WERI-Rb-1 (cell line): ENCODE data around the gene PDGFA.

Source experiments
- DNase-seq: peaks from one replicate; pipeline ENCODE4 v3.0.0-alpha.2; 2020
- H3K27ac ChIP-seq: fragments of 250-450 bp; sonication (Bioruptor Pico); 2 replicates; pipeline ENCODE4 v1.5.1; 2020; ENCODE audit warnings: mild to moderate bottlenecking, moderate library complexity
- H3K27me3 ChIP-seq: fragments of 250-450 bp; sonication (Bioruptor Pico); 2 replicates; pipeline ENCODE4 v1.5.1; 2021; ENCODE audit warnings: mild to moderate bottlenecking, low read depth, moderate library complexity; ENCODE audit not compliant: insufficient read depth, severe bottlenecking
- H3K36me3 ChIP-seq: fragments of 250-450 bp; sonication (Bioruptor Pico); 2 replicates; pipeline ENCODE4 v1.5.1; 2020; ENCODE audit warnings: mild to moderate bottlenecking, moderate library complexity
- H3K4me3 ChIP-seq: 2 replicates; pipeline ENCODE4 v1.5.1; 2011; ENCODE audit warnings: low read depth, mild to moderate bottlenecking, control low read depth, low read length
- H3K9me3 ChIP-seq: fragments of 250-450 bp; sonication (Bioruptor Pico); 2 replicates; pipeline ENCODE4 v1.5.1; 2021; ENCODE audit warnings: mild to moderate bottlenecking, moderate library complexity; ENCODE audit not compliant: severe bottlenecking
- TF ChIP-seq, protein P1 (sequence below): IDR thresholded peaks from 2 replicates; pipeline ENCODE4 v1.5.1; 2011; ENCODE audit warnings: low read depth, mild to moderate bottlenecking, control low read depth, inconsistent platforms, low read length

Gene PDGFA

DNA sequence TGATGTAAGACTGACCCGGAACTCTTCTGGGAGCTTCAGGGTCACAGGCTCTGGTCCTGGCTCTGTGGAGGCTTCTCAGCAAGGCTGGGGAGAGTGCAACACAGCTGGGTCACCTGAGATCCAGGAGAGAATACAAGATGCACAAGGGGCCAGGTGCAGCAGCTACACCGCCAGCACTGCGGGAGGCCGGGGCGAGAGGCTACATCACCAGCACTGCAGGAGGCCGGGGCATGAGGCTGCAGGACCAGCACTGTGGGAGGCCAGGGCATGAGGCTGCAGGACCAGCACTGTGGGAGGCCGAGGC lies 44.3 kb downstream of the PDGFA start:
- DNase-seq: no peak
- Histone ChIP-seq H3K27ac (no peak overlapping the region), H3K36me3 (no peaks in the 10 kb centered on the region), H3K9me3 (no peaks in the 10 kb centered on the region), H3K27me3 (no peaks in the 10 kb centered on the region), H3K4me3 (no peak overlapping the region)
- TF ChIP-seq, protein P1, sequence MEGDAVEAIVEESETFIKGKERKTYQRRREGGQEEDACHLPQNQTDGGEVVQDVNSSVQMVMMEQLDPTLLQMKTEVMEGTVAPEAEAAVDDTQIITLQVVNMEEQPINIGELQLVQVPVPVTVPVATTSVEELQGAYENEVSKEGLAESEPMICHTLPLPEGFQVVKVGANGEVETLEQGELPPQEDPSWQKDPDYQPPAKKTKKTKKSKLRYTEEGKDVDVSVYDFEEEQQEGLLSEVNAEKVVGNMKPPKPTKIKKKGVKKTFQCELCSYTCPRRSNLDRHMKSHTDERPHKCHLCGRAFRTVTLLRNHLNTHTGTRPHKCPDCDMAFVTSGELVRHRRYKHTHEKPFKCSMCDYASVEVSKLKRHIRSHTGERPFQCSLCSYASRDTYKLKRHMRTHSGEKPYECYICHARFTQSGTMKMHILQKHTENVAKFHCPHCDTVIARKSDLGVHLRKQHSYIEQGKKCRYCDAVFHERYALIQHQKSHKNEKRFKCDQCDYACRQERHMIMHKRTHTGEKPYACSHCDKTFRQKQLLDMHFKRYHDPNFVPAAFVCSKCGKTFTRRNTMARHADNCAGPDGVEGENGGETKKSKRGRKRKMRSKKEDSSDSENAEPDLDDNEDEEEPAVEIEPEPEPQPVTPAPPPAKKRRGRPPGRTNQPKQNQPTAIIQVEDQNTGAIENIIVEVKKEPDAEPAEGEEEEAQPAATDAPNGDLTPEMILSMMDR: no peak

DNA sequence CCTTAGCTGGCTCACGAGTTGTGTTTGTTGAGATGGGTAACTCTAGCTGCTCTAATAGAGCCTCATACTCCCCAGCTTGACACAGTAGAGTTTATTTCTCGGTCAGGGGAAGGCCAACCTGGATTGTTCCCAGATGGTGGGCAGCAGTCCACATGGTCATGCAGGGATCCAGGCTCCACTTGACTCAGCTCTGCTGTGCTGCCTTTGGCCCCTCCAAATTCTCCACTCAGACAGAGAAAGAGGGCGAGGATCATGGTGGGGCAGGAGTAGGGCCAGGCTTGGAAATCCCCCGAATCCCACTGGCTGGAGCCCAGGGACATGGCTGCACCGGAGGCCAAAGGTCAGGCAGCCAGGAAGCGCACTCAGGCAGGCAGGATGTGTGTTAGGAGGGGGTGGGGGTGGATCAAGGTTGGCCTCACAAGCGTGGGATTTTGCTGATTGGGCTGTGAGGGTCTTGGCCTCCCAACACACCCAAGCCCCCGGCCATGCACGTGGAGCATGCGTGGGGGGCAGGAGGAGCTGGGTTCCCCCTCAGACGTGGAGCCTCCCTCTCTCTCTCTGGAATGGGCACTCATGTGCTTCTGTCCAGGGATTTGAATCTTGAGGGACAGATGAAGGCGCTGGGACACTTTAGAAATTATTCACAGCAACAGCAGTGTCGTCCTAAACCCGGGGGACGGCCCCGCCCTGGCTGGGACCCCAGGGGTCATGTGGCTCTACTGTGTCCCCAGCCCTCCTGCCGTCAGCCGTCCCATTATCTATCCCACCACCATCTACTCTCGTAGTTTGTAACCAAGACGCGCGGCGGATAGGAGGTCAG lies 44.8 kb downstream of the PDGFA start:
- Histone ChIP-seq H3K36me3 (no peaks in the 10 kb centered on the region), H3K27me3 (no peaks in the 10 kb centered on the region), H3K27ac (no peak overlapping the region), H3K4me3 (no peak overlapping the region), H3K9me3 (no peaks in the 10 kb centered on the region)
- DNase-seq: no peak
- TF ChIP-seq, protein P1: no peak

DNA sequence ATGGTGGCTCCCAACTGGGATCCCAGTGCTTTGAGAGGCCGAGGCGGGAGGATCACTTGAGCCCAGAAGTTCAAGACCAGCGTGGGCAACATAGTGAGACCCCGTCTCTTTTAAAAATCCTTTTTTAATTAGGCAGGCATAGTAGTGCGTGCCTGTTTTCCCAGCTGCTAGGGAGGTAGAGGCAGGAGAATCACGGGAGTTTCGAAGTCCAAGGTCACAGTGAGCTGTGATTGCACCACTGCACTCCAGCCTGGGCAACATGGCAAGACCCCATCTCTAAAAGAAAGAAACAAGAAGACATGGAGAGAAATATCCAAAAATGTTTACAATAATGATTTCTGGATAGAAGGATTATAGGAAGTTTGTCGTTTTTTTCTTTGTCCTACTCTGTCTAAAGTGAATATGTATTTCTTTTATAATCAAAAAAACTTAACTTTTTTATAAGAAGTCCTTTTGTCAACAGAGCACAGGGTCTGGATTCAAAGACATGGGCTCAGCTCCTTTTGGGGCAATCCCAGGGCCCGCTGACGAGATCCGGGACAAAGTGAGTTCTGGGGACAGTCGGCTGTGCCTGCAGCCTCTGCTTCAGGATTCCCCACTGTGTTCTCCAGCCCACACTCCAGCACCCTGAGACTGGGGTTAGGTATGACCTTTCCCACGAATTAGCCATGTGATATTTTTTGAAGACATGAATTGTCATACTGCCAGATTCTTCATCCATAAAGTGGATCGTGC lies 45.6 kb downstream of the PDGFA start:
- Histone ChIP-seq H3K9me3 (no peaks in the 10 kb centered on the region), H3K27ac (no peak overlapping the region), H3K4me3 (no peak overlapping the region), H3K27me3 (no peaks in the 10 kb centered on the region), H3K36me3 (no peaks in the 10 kb centered on the region)
- TF ChIP-seq, protein P1: no peak
- DNase-seq: no peak

DNA sequence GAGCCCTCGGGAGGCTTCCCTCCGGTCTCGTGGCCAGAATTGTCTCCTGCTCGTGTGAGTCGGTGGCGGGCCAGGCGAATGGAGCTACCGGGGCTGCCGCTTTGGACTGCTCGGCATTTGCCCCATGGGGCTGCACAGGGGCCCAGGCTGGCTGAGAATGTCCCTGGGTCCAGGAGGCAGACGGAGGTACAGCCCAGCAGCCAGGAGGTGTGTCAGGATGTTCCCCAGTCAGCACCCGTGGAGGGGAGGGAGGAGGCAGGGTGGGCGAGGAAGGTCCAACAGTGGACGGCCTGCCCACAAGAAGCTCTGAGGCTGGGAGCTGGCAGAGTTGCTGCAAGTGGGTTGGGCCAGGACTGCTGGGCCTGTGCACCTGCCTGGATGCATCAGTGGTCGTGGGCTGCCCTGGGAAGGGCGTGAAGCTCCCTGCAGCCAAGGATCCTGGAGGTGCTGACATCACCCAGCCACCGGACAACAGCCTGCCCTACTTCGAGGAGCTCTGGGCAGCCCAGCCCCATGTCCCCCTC lies 46.4 kb downstream of the PDGFA start:
- no peaks in the 10 kb centered on the region for H3K27me3 ChIP-seq
- no peak overlapping the region for H3K4me3 ChIP-seq
- TF ChIP-seq, protein P1: no peak
- H3K9me3 ChIP-seq: no peaks in the 10 kb centered on the region
- no peak for DNase-seq
- H3K27ac ChIP-seq: no peak overlapping the region
- H3K36me3 ChIP-seq: no peaks in the 10 kb centered on the region

DNA sequence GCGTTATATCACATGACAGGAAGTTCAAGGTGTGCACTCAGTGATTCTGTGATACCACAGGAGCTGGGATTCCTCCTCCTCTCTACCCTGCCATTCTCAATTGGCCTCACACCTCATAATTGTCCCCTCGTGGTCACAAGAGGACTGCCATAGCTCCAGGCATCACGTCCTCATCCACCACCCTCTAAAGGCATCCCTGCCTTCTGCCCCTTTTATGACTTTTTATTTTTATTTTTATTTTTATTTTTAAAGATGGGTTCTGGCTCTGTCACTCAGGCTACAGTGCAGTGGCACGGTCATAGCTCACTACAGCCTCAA lies 47.0 kb downstream of the PDGFA start:
- DNase-seq: no peak
- TF ChIP-seq, protein P1: no peak
- no peaks in the 10 kb centered on the region for H3K9me3 ChIP-seq
- H3K27me3 ChIP-seq: no peaks in the 10 kb centered on the region
- H3K36me3 ChIP-seq: no peaks in the 10 kb centered on the region
- H3K4me3 ChIP-seq: no peak overlapping the region
- H3K27ac ChIP-seq: no peak overlapping the region
